Naive thymus-derived CD4-positive, alpha-beta T cell (primary cell): ENCODE measurements around the gene OSBPL7. TPM values are rescaled to one million over a fixed set of nuclear protein-coding genes. Genes with fewer than 3 reads are reported as not detected.

Experiments used
- ATAC-seq: fragments of 150-1000 bp; cut with Tn5 transposase; 2 replicates; pipeline ENCODE4 v1.10.0; 2021; ENCODE audit warnings: mild to moderate bottlenecking, moderate library complexity
- CTCF ChIA-PET: fragments of 350-600 bp; sonication (Branson Sonifier 250); formaldehyde crosslinking; loops from one replicate; lab custom pipeline; 2021; ENCODE audit warnings: antibody characterized with exemption; lab: Charles Lee
- POLR2A ChIA-PET: fragments of 350-600 bp; sonication (Branson Sonifier 250); formaldehyde crosslinking; loops from one replicate; lab custom pipeline; 2021; ENCODE audit warnings: antibody characterized with exemption, inconsistent platforms; lab: Charles Lee
- DNase-seq, 9 donors: peaks; one replicate each; pipeline versions ENCODE4 v3.0.0 to v3.0.0-alpha.2; 2020 to 2022; ENCODE audit warnings: mixed read lengths in 1 of 9
- H3K27ac ChIP-seq: one replicate; pipeline ENCODE4 v1.7.0; 2013; ENCODE audit warnings: mild to moderate bottlenecking, low read depth, low read length, moderate library complexity
- H3K27me3 ChIP-seq, 2 donors: one replicate each; pipeline ENCODE4 v1.7.0; 2013; ENCODE audit warnings: low read length in 2 of 2, mild to moderate bottlenecking in 2 of 2, moderate library complexity in 2 of 2; ENCODE audit not compliant: control insufficient read depth in 2 of 2, insufficient read depth in 2 of 2
- H3K36me3 ChIP-seq, 3 experiments: 1 replicate in 2 of 3; 2 replicates in 1 of 3; pipeline ENCODE4 v1.7.0; 2013; ENCODE audit warnings: low read length in 3 of 3, mild to moderate bottlenecking in 3 of 3, moderate library complexity in 1 of 3; ENCODE audit not compliant: insufficient read depth in 3 of 3, control insufficient read depth in 2 of 3
- H3K4me1 ChIP-seq, 2 donors: one replicate each; pipeline ENCODE4 v1.7.0; 2013; ENCODE audit warnings: low read length in 2 of 2, mild to moderate bottlenecking in 2 of 2, moderate library complexity in 1 of 2; ENCODE audit not compliant: control insufficient read depth in 2 of 2, insufficient read depth in 2 of 2
- H3K4me3 ChIP-seq: 2 replicates; pipeline ENCODE4 v1.7.0; 2013; ENCODE audit warnings: mild to moderate bottlenecking, low read length
- H3K9me3 ChIP-seq, 3 experiments: 1 replicate in 2 of 3; 2 replicates in 1 of 3; pipeline ENCODE4 v1.7.0; 2013; ENCODE audit warnings: low read length in 3 of 3; ENCODE audit not compliant: control insufficient read depth in 2 of 3
- H3K27ac Mint-ChIP-seq, 9 donors: one replicate each; pipeline ENCODE4 v1.8.0; 2020 to 2022; ENCODE audit warnings: mixed read lengths in 9 of 9, mild to moderate bottlenecking in 8 of 9, moderate library complexity in 5 of 9, inconsistent platforms in 2 of 9
- H3K27me3 Mint-ChIP-seq, 5 donors: one replicate each; pipeline ENCODE4 v1.8.0; 2021 to 2022; ENCODE audit warnings: mixed read lengths in 5 of 5, mild to moderate bottlenecking in 1 of 5
- H3K36me3 Mint-ChIP-seq, 5 donors: one replicate each; pipeline ENCODE4 v1.8.0; 2020 to 2022; ENCODE audit warnings: mixed read lengths in 5 of 5, mild to moderate bottlenecking in 3 of 5, inconsistent platforms in 1 of 5
- H3K4me1 Mint-ChIP-seq, 7 donors: one replicate each; pipeline ENCODE4 v1.8.0; 2020 to 2022; ENCODE audit warnings: mixed read lengths in 7 of 7, mild to moderate bottlenecking in 3 of 7, inconsistent platforms in 1 of 7
- H3K4me3 Mint-ChIP-seq, 10 donors: one replicate each; pipeline ENCODE4 v1.8.0; 2020 to 2022; ENCODE audit warnings: mild to moderate bottlenecking in 10 of 10, mixed read lengths in 10 of 10, moderate library complexity in 6 of 10, inconsistent platforms in 2 of 10
- H3K9me3 Mint-ChIP-seq, 11 donors: one replicate each; pipeline ENCODE4 v1.8.0; 2020 to 2022; ENCODE audit warnings: mixed read lengths in 11 of 11, mild to moderate bottlenecking in 4 of 11, inconsistent platforms in 1 of 11, moderate library complexity in 1 of 11
- intact Hi-C, 2 donors: fragments of 100-400 bp; cut with micrococcal nuclease; formaldehyde crosslinking; loops; one replicate each; pipeline ENCODE4 v1.15.1; 2023
- polyA plus RNA-seq, 2 donors: library from polyadenylated mRNA; unstranded; fragments of 300-500 nt; fragmentation: Illumina TruSeq; gene quantifications; one replicate each; pipeline ENCODE4 v1.2.3, GENCODE V29; 2021
- total RNA-seq, 6 experiments: library from RNA in 5 of 6; stranded (reverse) in 5 of 6; gene quantifications; 1 replicate in 5 of 6; 2 replicates in 1 of 6; pipeline ENCODE4 v1.2.3 and lab custom pipeline; 2021 to 2026

The OSBPL7 gene
- total and polyA plus RNA-seq, 7 experiments from 2014 or later, result 4.0 to 46.1 (median 39.7) TPM

GRCh38 chr17:47821031-47821423 is 567 bp downstream of the OSBPL7 start:
- intact Hi-C loops, result loop anchor here (1.0 to 5.0 kb wide), 5 partner anchors 10 to 754 kb away; partner anchors contain the start of genes LRRC46 (in 2 of the 2), MRPL10 (in 2 of the 2), PNPO (in 1 of the 2) and SP2 (in 1 of the 2)
- Histone ChIP-seq H3K27me3 (no peaks in the 10 kb centered on the region), H3K36me3 (peaks cover 14 to 63% (median 27%) of the 10 kb centered on the region in 3 experiments), H3K4me1 (peaks cover 5 to 23% of the 10 kb centered on the region in 2 donors), H3K4me3 (peak overlapping the region; percentile 78), H3K27ac (peak overlapping the region; percentile 80), H3K9me3 (no peaks in the 10 kb centered on the region)
- ChIA-PET POLR2A (interaction anchor here (0.6 to 2.4 kb wide), 5 partner anchors 10 to 120 kb away, joined by 3 to 22 read pairs (median 9); partner anchors contain the start of genes LRRC46, MRPL10, PNPO and SP2), CTCF (interaction anchor here (1.2 to 1.6 kb wide), 3 partner anchors 20 to 72 kb away, joined by 3 to 5 read pairs (median 3); partner anchors contain the start of gene SCRN2)
- H3K27ac Mint-ChIP-seq, result peak overlapping the region; percentile 86 to 96 (median 91)
- DNase-seq, result no peak
- H3K9me3 Mint-ChIP-seq, result no peaks in the 10 kb centered on the region
- no peak for ATAC-seq
- no peaks in the 10 kb centered on the region for H3K27me3 Mint-ChIP-seq
- peak overlapping the region; percentile 96 to 99 (median 97) for H3K4me3 Mint-ChIP-seq
- peaks cover 5 to 31% (median 14%) of the 10 kb centered on the region in 5 donors for H3K36me3 Mint-ChIP-seq
- peaks cover 7 to 30% (median 24%) of the 10 kb centered on the region in 7 donors for H3K4me1 Mint-ChIP-seq

DNA sequence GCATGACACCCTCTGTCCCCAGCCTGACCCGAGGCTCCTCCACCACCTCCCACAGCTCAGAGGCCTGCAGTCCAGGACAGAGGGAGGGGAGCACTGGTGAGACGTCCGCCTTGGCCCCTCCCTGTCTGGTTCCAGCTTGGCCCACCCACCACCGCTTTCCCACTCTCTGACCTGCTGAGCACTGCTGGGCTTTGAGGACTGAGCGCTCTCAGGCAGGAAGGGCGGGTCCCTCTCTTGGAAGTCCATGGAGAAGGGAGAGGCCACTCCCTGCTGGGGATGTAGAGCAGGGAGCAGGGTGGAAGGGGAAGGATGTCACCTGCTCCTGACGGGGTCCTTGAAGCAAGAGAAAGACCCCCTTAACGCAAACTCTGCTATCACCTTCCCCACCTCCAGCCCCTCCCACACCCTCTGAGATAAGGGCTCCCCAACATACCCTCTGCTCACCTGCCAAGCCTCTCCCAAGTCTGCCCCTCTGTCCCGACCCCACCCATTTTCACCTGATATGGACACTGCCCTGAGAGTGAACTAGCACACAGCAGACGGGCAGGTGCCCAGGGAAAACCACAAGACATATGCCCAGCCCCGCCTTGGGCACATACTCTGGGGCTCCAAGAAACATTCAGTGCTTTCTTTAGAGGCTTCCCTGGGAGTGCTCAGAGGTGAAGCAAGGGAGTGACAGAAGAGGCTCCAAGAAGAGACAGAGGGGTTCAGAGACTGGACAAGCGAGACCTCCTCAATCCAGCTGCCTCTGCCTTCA is 1.4 kb downstream of the OSBPL7 start:
- Histone ChIP-seq H3K27ac (peak overlapping the region; percentile 80), H3K27me3 (no peaks in the 10 kb centered on the region), H3K36me3 (peaks cover 16 to 64% (median 24%) of the 10 kb centered on the region in 3 experiments), H3K4me3 (no peak overlapping the region), H3K9me3 (no peaks in the 10 kb centered on the region), H3K4me1 (peaks cover 5 to 23% of the 10 kb centered on the region in 2 donors)
- DNase-seq (no peak), ATAC-seq (no peak)
- peaks cover 5 to 32% (median 10%) of the 10 kb centered on the region in 5 donors for H3K36me3 Mint-ChIP-seq
- intact Hi-C loops, result loop anchor here in 1 of 2 donors (5.0 kb wide), 2 partner anchors 122 to 753 kb away; partner anchors contain the start of gene PNPO
- no peaks in the 10 kb centered on the region for H3K27me3 Mint-ChIP-seq
- H3K27ac Mint-ChIP-seq, result peak overlapping the region in 7 of 9 donors; percentile 26 to 92 (median 89)
- peak overlapping the region; percentile 96 to 99 (median 97) for H3K4me3 Mint-ChIP-seq
- POLR2A ChIA-PET, result no interaction called here
- H3K4me1 Mint-ChIP-seq, result peaks cover 7 to 29% (median 24%) of the 10 kb centered on the region in 7 donors
- CTCF ChIA-PET, result interaction anchor here (1.5 kb wide), 1 partner anchor 21 kb away, joined by 3 read pairs; the partner anchor contains the start of gene SCRN2
- H3K9me3 Mint-ChIP-seq, result no peaks in the 10 kb centered on the region

GRCh38 chr17:47819475-47819874 is 2.1 kb downstream of the OSBPL7 start:
- Histone ChIP-seq H3K4me3 (no peak overlapping the region), H3K9me3 (no peaks in the 10 kb centered on the region), H3K36me3 (peaks cover 16 to 67% (median 24%) of the 10 kb centered on the region in 3 experiments), H3K27me3 (no peaks in the 10 kb centered on the region), H3K27ac (no peak overlapping the region), H3K4me1 (peaks cover 5 to 23% of the 10 kb centered on the region in 2 donors)
- POLR2A ChIA-PET, result no interaction called here
- CTCF ChIA-PET, result interaction anchor here (0.6 kb wide), 1 partner anchor 15 kb away, joined by 4 read pairs; no protein-coding TSS in a partner anchor
- intact Hi-C loops, result no loop called here
- no peak overlapping the region for H3K27ac Mint-ChIP-seq
- no peaks in the 10 kb centered on the region for H3K9me3 Mint-ChIP-seq
- H3K36me3 Mint-ChIP-seq, result peaks cover 7 to 34% (median 12%) of the 10 kb centered on the region in 5 donors
- ATAC-seq (no peak), DNase-seq (no peak)
- no peaks in the 10 kb centered on the region for H3K27me3 Mint-ChIP-seq
- peaks cover 7 to 29% (median 24%) of the 10 kb centered on the region in 7 donors for H3K4me1 Mint-ChIP-seq
- H3K4me3 Mint-ChIP-seq, result peak overlapping the region in 6 of 10 donors; percentile 6 to 98 (median 28)

- peak overlapping the region in 1 of 9 donors; percentile 9 for H3K27ac Mint-ChIP-seq
- no peak for ATAC-seq
- H3K36me3 Mint-ChIP-seq, result peaks cover 4 to 28% (median 12%) of the 10 kb centered on the region in 5 donors
- ChIA-PET POLR2A (no interaction called here), CTCF (no interaction called here)
- H3K4me3 Mint-ChIP-seq, result no peak overlapping the region
- Histone ChIP-seq H3K4me1 (peaks cover 5 to 22% of the 10 kb centered on the region in 2 donors), H3K36me3 (peaks cover 16 to 67% (median 19%) of the 10 kb centered on the region in 3 experiments), H3K9me3 (no peaks in the 10 kb centered on the region), H3K27me3 (no peaks in the 10 kb centered on the region), H3K27ac (no peak overlapping the region), H3K4me3 (no peak overlapping the region)
- no peaks in the 10 kb centered on the region for H3K9me3 Mint-ChIP-seq
- no peaks in the 10 kb centered on the region for H3K27me3 Mint-ChIP-seq
- no peak for DNase-seq
- peaks cover 7 to 29% (median 24%) of the 10 kb centered on the region in 7 donors for H3K4me1 Mint-ChIP-seq
- intact Hi-C loops, result no loop called here
Observed at GRCh38 chr17:47818002-47818695, 3.4 kb downstream of the OSBPL7 start.

- peaks cover 5 to 10% of the 10 kb centered on the region in 2 donors for H3K4me1 ChIP-seq
- peaks cover 16 to 76% (median 19%) of the 10 kb centered on the region in 3 experiments for H3K36me3 ChIP-seq
- no peak overlapping the region for H3K4me3 ChIP-seq
- POLR2A ChIA-PET, result no interaction called here
- Mint-ChIP-seq H3K9me3 (no peaks in the 10 kb centered on the region), H3K4me1 (peaks cover 14 to 23% (median 21%) of the 10 kb centered on the region in 7 donors), H3K27ac (no peak overlapping the region), H3K27me3 (no peaks in the 10 kb centered on the region), H3K36me3 (peaks cover 11 to 38% (median 17%) of the 10 kb centered on the region in 5 donors), H3K4me3 (no peak overlapping the region)
- no peaks in the 10 kb centered on the region for H3K9me3 ChIP-seq
- CTCF ChIA-PET, result no interaction called here
- no peak for DNase-seq
- H3K27ac ChIP-seq, result no peak overlapping the region
- intact Hi-C loops, result no loop called here
- ATAC-seq, result no peak
- no peaks in the 10 kb centered on the region for H3K27me3 ChIP-seq
Observed at GRCh38 chr17:47816947-47817346, 4.6 kb downstream of the OSBPL7 start.

DNA sequence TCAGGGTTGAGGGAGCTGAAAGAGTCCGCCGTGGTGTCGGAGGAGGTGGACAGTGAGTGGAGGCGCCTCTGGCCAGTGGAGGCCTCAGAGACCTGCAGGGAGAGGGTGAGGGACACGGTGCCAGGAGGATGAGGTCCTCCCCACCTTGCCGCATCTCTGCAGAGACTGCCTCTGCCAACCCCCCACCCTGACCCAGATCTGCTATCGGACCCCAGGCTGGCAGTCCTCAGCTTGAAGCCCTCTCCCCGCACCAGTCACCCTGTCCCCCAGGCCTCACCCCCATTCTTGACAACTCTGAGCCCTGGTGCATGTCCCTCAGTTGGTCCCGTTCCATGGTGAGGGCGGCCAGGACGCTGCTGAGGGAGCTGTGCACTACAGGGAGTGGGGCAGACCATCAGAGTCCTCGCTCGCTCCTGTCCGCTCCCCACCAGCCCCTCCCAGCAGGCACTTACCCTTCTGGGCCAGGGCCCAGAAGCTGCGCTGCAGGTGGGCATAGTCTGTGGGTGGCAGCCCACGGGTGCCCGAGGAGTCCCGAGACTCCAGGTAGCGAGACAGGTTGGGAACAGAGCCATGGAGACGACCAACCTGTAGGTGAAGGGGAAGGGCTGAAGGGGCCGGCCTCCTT is 5.4 kb downstream of the OSBPL7 start:
- Histone ChIP-seq H3K27me3 (no peaks in the 10 kb centered on the region), H3K9me3 (no peaks in the 10 kb centered on the region), H3K4me1 (peaks cover 5 to 9% of the 10 kb centered on the region in 2 donors), H3K27ac (no peak overlapping the region), H3K4me3 (no peak overlapping the region), H3K36me3 (peaks cover 16 to 83% (median 19%) of the 10 kb centered on the region in 3 experiments)
- Mint-ChIP-seq H3K27me3 (no peaks in the 10 kb centered on the region), H3K36me3 (peaks cover 11 to 43% (median 22%) of the 10 kb centered on the region in 5 donors), H3K4me1 (peaks cover 9 to 19% (median 16%) of the 10 kb centered on the region in 7 donors), H3K9me3 (no peaks in the 10 kb centered on the region), H3K27ac (no peak overlapping the region), H3K4me3 (no peak overlapping the region)
- ATAC-seq (no peak), DNase-seq (no peak)
- intact Hi-C loops, result no loop called here
- ChIA-PET POLR2A (no interaction called here), CTCF (no interaction called here)
